ENCODE results near the gene PNMT. TPM values are rescaled to one million over a fixed set of nuclear protein-coding genes. Genes with fewer than 3 reads are reported as not detected.

PNMT gene
- total and polyA plus RNA-seq, 2 of the 8 experiments (the other 6 are each of a cell fraction or from before 2014, with no cell fraction given), result 5.6 to 10.9 TPM

DNA sequence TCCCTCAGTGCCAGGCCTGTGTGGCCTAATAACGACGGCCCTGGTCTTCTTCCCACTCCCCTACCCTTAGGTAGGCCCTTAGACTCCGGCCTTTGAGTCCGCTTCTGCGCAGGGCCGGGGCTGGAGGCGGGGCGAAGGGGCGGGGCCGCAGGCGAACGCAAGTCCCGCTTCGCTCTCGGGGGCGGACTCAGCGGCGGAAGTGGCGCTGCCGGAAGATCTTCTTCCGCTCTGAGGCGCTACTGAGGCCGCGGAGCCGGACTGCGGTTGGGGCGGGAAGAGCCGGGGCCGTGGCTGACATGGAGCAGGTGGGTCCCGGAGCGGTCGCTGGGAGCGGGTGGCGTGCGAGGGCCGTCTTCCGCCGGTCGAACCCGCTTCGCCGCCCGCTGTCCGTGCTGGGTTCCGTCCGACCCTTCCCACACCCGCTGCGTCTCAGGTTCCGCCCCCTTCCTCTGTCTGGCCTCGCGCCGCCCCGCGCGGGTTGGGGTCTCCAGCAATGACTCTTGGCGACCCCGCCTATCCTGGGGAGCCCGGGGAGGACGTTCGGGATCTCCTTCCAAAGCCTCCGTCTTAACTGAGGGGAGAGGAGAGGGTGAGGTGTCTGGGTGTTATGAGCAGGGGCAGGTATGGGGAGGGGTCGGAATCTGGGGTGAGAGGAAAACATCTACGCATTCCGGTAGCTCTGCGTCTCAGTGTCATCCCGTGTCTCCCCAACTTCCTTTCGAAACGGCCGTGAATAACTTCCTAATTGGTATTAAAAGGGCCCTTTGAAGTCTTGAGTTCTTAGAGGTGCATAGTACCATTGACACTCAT is 31.1 kb upstream of the PNMT start, which contains the start of gene STARD3 (continued):
- 0 out of 4 replicates have a peak, but pooled peaks of 1 of the 2 experiments have one; percentile 6 for TF ChIP-seq RAD21 (IDR thresholded peaks at IDR 0.05 in 1 of 2, conservative IDR thresholded peaks at IDR 0.05 in 1 of 2; ENCODE audit: low read depth in 2 of 2, low read length in 2 of 2)
